GM19238 (cell line): ENCODE data around the gene R3HDM2.
A peak's percentile ranks its signal among the peaks of the same experiment; 100 is the strongest.

Source experiments
- DNase-seq: peaks from one replicate; pipeline ENCODE4 v3.0.0; 2011; ENCODE audit warnings: low spot score; ENCODE audit not compliant: insufficient read length

R3HDM2 gene

DNA sequence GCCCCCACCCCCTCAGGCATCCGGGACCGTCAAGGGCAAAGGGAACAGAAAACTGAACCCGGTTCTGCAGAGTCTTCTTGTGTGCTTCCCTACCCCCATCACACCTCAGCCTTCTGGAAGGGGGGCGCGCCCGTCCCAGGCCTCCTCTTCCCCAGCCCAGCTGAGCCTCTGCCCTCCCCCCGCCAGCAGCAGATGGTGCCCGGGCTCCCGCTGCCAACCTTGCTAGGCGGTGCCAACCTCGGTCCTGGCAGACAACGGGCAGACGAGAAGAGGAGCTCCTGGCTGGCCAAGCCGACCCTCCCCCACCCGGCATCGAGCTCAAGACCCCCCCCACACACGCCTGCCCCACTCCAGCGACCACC, 188.5 kb downstream of the R3HDM2 start:
- DNase-seq = no peak

DNA sequence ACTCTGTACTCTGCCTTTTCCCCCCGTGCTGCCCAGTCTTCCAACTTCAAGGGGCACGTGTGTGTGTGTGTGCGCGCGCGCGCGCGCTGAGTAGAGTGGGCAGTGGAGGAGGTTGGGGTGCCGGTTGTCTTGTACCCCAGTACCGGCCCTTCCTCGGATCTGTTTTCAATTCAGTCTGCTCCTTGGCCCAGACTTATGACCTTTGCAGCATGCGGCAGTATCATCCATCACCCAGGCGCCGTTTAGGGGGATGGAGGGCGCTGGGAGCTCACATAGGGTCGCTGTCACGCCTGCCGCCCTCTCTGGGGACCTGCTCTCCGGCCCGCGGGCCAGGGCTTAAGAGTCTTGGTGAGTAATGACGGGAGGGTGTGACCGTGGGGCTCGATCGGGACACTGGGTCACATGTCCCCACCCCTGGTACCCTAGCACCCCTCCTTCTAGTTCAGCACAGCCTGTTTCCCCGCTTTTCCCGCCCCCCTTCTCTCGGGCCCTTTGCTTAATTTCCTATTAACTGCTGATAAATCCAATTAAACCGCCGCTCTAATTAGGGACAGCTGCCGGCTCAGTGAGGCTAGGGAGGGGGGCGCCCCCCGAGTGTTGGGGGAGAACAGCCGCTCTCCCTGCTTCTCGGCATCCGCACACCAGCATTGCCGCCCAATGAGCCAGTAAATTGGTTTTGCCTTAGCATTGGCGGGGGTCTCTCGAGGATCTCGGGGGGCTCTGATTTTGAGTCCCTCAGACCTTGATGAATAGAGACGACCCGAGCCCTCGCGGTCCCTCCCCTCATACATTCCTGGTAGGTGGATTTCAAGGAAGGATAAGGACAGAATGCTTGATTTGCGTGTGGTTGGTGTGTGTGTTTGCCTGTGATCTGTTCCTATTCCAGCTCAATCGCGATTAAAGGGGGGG, 189.2 kb downstream of the R3HDM2 start:
- no peak for DNase-seq

DNA sequence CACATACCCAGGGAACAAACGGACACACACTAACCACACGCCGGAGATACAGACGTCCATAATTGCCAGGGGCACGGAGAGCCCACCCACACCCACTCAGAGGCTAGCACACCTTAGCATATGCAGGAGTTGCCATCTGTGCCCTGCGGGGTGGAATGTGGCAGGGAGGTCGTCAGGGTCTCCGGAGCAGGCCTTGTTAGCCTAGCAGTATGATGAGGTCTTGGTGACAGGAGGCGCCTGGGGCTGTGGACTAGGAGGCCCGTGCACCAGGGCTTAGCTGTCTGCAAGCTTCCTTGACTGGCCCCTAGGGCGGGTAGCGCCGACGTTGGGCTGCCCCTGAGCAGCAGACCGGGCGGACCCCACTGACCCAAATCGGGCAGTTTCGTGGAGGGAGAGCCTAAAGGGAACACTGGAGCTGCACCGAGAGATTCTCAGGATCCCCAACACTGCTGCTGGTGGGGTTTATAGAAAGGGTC, 189.9 kb downstream of the R3HDM2 start:
- no peak for DNase-seq

DNA sequence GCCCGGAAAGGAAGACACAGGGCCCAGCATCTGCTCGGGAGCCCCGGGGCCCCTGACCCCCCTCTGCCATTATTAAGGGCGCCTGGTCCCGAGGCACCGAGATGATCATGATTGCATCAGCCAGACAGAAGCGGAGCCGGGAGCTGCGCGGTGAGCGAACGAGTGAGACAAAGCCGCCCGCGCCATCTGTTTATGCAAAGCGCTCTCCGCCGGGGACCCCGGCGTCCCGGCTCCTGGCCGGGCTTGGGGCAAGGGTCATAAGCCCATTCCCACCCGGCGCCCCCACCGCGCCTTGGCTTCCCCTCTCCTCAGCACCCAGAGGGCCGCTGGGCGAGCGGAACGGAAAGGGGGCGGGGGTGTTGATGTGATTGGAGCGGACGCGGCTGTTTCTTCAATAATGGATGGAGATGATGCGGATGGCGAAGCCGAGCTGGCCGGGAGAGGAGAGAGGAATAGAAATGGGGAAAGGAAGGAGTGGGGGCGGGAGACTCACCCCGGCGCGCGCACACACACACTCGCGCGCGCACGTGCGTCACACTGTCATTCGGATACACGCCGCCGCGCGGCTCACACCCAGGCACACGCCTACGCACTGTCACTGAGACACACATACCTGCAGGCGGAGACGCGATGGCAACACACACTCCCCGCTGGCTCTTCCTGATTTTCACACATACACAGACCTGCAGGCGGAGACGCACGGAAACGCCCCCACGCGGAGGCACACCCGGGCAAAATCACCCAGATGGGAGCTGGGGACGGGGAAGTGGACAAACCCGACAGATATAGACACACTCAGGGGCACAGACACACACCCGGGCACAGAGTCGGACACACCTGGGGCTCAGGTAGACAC, 190.5 kb downstream of the R3HDM2 start:
- no peak for DNase-seq

DNA sequence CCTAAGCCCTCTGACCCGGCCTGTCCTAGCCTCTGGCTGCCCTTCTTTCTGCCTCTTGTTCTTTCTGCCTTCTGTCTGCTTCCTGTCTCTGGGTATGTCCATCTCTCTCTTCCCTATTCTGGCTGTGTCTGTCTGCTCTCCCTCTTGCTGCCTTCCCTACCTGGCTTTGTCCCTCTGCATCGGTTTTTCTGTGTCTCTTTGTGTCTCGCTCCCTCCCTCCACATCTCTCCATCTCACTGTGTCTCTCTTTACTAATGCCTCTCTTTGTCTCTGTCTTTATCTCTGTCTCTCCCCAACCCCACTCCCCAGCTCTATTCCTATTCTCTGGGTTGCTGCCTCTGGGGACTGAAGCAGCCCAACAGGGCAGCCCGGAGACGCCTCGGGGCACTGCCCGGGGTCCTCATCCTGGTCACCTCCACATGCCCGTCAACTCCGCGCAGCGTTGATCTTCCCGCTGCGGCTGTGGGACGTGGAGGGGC, 191.2 kb downstream of the R3HDM2 start:
- no peak for DNase-seq

DNA sequence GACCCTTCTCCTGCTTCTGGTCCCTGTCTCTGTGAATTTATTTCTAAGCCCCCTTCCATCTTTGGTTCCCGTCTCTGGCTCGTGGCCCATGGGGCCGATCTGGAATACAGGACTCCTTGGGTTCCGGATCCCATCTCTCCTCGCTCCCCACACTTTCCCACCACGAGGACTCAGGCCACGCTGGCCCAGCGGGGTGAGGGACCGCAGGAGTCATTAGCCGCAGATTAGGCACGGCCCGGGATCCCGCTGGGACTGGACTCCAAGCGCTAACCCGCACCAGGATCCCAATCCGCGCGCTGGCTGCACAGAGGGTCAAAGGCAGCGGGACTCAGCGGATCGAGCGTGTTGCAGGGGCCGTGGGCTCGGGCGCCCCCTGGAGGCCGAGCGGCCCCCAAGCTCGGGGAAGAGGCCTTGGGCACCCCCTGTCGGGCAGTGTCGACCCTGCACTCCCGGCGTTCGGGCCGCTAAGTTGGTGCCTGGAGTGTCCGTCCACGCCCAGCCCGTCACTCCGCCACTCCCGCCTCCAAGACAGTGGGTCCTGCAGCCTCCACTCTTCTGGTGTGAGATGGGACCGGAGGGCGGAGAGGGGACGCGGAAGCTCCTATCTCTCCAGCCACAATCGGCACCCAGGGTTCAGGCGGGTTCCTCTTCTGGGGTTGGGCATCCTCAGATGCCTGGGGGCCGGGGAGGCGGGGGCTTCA, 191.8 kb downstream of the R3HDM2 start:
- peak; percentile 94 for DNase-seq

DNA sequence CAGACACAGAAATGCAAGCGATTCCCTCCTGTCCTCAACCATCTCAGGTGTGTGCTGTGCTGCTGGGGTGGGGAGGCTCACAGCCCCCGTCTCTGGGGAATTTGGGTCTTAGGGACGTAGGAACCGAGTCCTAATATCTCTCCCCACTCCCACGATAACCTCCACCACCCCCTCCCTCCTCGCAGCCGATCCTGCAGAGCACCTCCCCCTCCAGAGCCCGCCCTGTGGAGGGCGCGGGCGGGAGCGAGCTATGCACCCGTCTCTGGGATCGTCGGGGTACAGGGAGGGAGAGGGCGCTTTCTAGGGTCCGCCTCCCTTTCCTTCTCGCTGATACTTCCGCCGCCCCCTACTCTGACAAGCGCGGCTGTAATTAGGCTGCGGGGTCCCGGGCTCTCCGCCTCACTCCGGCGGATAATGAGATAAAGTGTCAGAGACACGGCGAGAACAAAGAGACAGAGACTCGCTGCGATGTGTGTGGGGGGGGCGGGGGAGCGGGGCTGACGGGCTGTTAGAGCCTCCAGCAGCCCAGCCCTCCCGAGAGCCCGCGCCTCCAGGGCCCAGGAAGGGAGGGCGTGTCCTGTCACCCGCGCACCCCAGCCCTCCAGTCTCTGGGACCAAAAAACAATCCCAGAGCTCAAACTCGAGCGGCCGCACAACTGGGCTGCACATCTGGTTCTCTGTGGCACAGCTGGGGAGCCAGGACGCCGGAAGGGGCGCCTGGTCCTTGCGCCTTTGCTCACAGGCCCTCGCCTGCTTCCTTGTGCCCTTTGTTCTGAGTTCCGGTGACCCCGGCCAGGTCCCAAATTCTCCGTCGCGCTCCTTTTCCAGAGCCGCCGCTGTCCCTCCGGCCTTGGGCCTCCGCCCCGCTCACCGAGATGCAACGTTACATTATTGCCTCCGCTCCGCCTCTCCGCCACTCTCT, 192.7 kb downstream of the R3HDM2 start:
- no peak for DNase-seq

DNA sequence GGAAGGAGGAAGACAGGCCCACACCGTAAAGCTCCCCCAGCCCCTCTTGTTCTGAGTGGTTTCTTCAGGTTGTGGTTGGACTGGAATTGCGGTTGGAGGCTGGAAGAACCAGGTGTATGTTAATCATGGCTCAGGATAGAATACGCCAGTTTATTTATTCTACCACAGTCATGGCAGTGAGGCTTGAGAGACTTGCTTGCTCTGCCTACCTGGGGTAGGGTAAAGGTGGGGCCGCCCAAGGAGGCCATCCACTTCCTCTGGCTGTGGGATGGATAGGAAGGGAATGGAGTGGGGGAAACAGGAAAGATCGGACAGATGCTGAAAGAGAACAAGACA, 193.3 kb downstream of the R3HDM2 start:
- no peak for DNase-seq

DNA sequence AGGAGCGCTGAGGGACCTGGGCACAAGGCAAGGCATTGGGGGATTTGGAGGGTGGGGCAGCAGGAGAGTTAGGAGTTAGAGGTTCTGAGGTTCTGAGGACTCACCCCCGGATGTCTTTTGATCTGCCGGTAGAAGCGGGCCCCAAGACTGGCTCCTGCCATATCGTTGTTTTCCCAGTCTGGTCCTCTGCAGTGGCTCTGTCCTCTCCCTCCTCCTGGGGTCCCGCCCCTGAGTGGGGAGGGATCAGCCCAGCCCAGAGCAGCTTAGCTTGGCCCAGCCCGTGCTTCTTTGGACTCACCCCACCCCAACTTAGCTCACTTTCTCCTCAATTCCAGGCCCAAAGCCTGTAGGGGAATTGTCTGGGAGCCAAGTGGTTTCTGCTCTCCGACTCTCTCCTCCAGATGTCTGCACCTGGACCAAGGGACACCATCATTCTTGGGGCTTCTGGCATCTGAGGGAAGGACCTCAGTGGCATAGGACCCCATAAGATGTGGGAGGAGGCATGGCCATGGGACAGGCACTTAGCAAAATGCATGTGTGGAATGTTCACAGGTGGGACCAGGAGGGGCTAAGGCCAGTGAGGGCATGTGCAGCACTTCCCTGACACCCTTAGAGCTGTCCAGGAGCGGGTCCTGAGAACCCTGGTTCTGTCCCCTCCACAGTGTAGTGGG, 193.8 kb downstream of the R3HDM2 start:
- no peak for DNase-seq

DNA sequence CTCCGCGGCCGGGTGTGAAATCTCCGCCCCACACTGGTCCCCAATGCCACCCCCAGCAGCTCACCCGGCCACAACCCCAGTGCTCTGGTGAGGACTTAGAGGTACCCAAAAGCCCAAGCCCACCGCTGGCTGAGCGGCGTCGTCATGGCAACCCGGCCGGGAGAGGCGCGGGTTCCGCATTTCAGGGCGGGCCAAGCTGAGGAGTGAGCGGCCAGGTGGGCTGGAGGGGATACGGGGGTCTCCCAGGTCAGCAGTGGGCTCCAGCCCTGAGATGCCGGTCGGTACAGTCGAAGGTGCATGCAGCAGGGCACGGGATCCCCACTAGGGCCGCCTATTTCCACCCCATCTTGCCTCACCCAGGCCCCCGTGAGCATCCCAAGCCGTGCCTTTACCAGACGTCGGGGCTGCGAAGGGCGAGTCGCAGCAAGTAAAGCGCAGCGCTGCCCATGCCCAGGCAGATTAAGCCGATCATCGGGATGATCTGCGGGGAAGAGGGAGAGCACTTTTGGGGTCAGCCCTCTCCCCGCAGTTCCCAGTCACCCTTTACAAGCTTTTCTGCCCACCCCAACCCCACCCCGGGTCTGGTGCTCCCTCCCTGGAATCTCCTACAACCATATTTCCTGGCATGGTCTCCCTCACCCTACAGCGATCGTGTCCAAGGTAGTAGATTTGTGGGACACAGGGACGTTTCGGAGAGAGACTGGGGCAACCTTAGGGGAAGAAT, 194.5 kb downstream of the R3HDM2 start:
- DNase-seq = no peak

DNA sequence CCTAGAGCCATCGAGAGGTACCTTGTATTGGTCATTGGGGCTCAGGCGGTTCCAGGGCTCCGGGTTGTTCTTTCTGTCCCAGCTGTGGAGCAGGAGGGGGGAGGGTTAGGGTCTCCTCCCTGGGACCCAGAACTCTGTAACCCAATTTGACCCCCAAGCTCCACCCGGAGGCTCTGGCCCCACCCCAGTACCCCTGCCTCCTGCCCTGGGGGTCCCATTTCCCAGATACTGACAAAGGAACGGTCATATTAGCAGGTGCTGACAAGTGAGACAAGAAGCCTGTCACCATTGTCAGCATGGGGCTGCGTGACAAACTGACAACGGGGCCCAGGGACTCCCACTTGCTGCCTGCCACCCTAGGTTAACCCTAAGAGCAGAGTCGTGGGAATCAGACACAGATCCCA, 195.1 kb downstream of the R3HDM2 start:
- no peak for DNase-seq

DNA sequence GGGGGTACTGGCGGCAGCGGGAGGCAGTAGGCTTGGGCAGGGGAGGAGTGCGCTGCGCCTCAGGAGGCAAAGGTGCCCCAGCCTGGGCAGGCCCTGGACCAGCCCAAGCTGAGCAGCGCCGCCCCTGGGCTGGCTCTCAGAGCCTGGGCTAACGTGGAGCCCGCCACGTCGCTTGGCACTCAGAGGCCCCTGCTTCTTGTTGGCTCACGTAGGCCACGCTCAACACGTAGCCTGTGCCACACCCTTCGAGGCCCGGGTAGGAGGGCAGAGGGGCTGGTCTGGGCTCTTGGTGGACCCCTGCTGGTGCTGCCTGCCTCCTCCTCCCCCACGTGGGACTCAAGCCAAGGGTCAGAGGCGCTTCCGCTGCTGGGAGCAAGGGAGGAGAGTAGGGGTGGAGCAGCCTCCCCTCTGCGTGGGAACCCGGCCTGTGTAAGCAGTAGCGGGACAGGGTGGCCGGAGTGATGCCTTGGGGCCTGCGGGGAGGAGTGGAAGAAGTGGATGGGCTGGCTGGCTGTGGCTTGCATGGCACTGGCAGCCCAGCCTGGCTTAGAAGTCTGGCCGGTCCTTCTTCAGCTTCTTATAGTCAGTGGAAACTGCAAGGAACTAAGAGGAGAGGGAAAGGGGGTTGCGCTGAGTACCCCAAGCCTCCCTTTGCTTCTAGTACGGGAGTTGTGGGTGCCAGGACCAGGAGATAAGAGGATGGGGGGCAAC, 195.7 kb downstream of the R3HDM2 start:
- no peak for DNase-seq

DNA sequence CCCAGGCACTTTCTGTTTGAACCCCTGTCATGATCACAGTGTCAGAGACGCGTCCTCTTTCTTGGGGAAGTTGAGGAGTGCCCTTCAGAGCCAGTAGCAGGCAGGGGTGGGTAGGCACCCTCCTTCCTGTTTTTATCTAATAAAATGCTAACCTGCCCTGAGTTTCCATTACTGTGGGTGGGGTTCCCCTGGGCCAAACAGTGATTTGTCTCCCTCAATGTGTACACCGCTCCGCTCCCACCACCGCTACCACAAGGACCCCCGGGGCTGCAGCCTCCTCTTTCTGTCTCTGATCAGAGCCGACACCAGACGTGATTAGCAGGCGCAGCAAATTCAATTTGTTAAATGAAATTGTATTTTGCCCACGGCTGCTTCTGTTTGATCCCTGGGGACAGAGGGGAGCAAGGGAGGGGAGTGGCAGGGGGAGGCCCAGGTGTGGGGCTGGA, 196.2 kb downstream of the R3HDM2 start:
- DNase-seq = no peak

DNA sequence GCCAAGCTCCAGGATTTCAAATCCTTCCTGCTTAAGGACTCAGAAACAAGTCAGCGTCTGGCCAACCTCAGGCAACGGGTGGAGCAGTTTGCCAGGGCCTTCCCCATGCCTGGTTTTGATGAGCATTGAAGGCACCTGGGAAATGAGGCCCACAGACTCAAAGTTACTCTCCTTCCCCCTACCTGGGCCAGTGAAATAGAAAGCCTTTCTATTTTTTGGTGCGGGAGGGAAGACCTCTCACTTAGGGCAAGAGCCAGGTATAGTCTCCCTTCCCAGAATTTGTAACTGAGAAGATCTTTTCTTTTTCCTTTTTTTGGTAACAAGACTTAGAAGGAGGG, 196.6 kb downstream of the R3HDM2 start:
- DNase-seq = no peak

DNA sequence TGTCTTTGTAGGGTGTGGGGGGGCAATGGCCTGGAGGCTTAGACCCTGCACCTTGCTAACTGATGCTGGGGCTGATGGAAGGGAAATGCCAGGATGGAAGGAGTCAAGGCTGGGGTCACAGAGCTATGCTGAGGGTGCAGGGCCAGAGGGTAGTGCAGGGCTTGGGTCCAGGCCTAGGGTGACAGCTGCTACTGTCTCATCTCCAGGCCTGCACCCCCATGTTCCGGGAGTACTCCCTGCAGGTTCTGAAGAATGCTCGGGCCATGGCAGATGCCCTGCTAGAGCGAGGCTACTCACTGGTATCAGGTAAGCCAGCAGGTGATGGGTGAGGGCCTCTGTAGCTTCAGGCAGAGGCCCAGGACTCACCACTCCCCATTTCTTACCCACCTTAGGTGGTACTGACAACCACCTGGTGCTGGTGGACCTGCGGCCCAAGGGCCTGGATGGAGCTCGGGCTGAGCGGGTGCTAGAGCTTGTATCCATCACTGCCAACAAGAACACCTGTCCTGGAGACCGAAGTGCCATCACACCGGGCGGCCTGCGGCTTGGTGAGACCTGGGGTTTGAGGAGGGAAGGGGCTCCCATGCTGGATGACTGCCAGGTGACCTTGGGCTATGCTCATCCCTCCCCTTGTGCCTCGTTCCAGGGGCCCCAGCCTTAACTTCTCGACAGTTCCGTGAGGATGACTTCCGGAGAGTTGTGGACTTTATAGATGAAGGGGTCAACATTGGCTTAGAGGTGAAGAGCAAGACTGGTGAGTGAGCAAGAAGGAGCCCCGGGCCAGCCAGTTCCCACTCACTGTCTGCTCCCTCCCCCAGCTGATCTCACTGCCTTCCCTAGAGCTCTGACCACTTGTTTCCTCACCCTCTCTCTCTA, 197.2 kb downstream of the R3HDM2 start:
- no peak for DNase-seq

DNA sequence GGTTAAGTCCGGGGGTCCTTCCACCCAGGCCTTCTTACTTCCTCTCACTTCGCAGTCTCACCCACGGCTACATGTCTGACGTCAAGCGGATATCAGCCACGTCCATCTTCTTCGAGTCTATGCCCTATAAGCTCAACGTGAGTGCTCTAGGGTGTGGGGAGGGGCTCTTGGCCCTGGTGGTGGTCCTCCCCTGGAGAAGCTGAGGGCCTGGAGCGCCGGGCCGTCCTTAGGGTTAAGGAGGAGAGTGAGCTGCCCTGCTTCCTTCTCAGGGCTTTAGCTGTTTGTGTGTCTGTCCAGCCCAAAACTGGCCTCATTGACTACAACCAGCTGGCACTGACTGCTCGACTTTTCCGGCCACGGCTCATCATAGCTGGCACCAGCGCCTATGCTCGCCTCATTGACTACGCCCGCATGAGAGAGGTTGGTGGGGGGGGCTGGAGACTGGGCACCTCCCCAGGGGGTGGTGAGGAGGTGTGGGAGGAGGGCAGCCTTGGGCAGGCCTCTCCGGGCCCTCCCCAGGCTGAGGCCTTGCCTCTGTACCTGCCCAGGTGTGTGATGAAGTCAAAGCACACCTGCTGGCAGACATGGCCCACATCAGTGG, 198.6 kb downstream of the R3HDM2 start:
- no peak for DNase-seq

DNA sequence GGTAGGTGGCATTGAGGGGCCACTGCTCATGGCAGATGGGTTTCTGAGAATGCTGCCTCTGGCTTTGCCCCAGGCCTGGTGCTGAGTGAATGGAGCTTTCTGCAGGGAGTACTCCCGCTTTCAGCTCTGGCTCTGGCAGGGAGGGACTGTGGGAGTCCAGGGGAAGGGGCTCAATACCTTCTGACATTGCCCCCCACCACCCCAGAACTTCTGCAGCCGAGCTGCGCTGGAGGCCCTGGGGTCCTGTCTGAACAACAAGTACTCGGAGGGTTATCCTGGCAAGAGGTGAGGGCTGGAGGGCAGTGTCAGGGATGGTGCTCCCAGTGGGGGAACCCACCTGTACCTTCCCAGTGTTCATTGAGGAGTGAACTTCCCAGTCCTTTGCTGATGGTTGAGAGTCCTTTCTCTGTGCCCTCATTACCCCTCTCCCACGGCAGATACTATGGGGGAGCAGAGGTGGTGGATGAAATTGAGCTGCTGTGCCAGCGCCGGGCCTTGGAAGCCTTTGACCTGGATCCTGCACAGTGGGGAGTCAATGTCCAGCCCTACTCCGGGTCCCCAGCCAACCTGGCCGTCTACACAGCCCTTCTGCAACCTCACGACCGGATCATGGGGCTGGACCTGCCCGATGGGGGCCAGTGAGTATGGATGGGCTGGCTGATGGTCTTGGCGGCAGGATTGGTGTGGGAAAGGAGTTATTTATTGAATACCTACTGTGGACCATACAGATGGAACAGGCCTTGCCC, 199.4 kb downstream of the R3HDM2 start:
- no peak for DNase-seq
